WTC11 (cell line): ENCODE results near the gene WDR27.

Experiments used
- AFF4 ChIP-seq: sonication (generic); formaldehyde crosslinking; IDR thresholded peaks from 2 replicates; pipeline ENCODE4 v1.8.1; 2023; ENCODE audit warnings: mild to moderate bottlenecking, missing genetic modification reagents, borderline replicate concordance
- ESRRA ChIP-seq: sonication (generic); formaldehyde crosslinking; IDR thresholded peaks from 2 replicates; pipeline ENCODE4 v1.8.1; 2022; ENCODE audit warnings: mild to moderate bottlenecking, missing genetic modification reagents, borderline replicate concordance
- ETV6 ChIP-seq: sonication (generic); formaldehyde crosslinking; IDR thresholded peaks from 2 replicates; pipeline ENCODE4 v1.8.1; 2022; ENCODE audit warnings: mild to moderate bottlenecking, missing genetic modification reagents
- JUN ChIP-seq: sonication (generic); formaldehyde crosslinking; IDR thresholded peaks from 2 replicates; pipeline ENCODE4 v1.8.0; 2023; ENCODE audit warnings: mild to moderate bottlenecking, missing genetic modification reagents
- NFE2L1 ChIP-seq: sonication (generic); formaldehyde crosslinking; IDR thresholded peaks from 2 replicates; pipeline ENCODE4 v1.8.1; 2023; ENCODE audit warnings: missing genetic modification reagents
- STAT6 ChIP-seq: sonication (generic); formaldehyde crosslinking; conservative IDR thresholded peaks from 2 replicates; pipeline ENCODE4 v1.8.1; 2023; ENCODE audit warnings: mild to moderate bottlenecking, low read depth, missing genetic modification reagents, moderate library complexity
- TEAD4 ChIP-seq: sonication (generic); formaldehyde crosslinking; IDR thresholded peaks from 2 replicates; pipeline ENCODE4 v1.8.0; 2022; ENCODE audit warnings: mild to moderate bottlenecking, missing genetic modification reagents
- ZNF512 ChIP-seq: sonication (generic); formaldehyde crosslinking; IDR thresholded peaks from 2 replicates; pipeline ENCODE4 v1.8.1; 2022; ENCODE audit warnings: missing genetic modification reagents, borderline replicate concordance
- TF ChIP-seq, protein P1 (sequence below): fragments of 200-600 bp; IDR thresholded peaks from 2 replicates; pipeline ENCODE4 v1.8.0; 2022; ENCODE audit warnings: antibody characterized with exemption
- TF ChIP-seq, protein P2 (sequence below): sonication (generic); formaldehyde crosslinking; IDR thresholded peaks from 2 replicates; pipeline ENCODE4 v1.8.0; 2022; ENCODE audit warnings: mild to moderate bottlenecking, missing genetic modification reagents
- TF ChIP-seq, protein P3 (sequence below): sonication (generic); formaldehyde crosslinking; IDR thresholded peaks from 2 replicates; pipeline ENCODE4 v1.8.1; 2023; ENCODE audit warnings: mild to moderate bottlenecking, missing genetic modification reagents, moderate library complexity

DNA sequence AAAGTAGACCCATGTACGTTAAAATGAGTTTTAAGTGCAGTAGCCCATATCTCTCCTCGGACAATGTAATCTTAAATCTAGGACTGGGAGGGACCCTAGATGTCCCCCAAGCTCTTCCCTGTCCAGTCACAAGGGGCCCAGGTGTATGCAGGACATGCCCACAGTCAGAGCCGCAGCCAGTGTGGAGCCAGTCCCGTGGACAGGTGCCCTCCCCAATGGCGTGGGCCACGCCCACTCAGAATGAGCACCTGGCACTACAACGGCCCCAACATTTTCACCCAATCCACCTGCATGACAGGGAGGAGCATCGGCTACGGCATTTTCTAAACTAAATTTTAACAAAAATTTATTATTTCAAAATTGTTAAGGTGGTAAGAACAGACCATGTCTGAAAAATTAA is 53.2 kb downstream of the WDR27 start:
- TF ChIP-seq, protein P1, sequence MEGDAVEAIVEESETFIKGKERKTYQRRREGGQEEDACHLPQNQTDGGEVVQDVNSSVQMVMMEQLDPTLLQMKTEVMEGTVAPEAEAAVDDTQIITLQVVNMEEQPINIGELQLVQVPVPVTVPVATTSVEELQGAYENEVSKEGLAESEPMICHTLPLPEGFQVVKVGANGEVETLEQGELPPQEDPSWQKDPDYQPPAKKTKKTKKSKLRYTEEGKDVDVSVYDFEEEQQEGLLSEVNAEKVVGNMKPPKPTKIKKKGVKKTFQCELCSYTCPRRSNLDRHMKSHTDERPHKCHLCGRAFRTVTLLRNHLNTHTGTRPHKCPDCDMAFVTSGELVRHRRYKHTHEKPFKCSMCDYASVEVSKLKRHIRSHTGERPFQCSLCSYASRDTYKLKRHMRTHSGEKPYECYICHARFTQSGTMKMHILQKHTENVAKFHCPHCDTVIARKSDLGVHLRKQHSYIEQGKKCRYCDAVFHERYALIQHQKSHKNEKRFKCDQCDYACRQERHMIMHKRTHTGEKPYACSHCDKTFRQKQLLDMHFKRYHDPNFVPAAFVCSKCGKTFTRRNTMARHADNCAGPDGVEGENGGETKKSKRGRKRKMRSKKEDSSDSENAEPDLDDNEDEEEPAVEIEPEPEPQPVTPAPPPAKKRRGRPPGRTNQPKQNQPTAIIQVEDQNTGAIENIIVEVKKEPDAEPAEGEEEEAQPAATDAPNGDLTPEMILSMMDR, result no peak
- no peak for TF ChIP-seq STAT6 (CRISPR knock-in tag)
- TF ChIP-seq TEAD4 (CRISPR knock-in tag), result no peak
- no peak for TF ChIP-seq ESRRA (CRISPR knock-in tag)
- TF ChIP-seq, protein P2, sequence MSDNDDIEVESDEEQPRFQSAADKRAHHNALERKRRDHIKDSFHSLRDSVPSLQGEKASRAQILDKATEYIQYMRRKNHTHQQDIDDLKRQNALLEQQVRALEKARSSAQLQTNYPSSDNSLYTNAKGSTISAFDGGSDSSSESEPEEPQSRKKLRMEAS (CRISPR knock-in tag), result no peak
- TF ChIP-seq, protein P3, sequence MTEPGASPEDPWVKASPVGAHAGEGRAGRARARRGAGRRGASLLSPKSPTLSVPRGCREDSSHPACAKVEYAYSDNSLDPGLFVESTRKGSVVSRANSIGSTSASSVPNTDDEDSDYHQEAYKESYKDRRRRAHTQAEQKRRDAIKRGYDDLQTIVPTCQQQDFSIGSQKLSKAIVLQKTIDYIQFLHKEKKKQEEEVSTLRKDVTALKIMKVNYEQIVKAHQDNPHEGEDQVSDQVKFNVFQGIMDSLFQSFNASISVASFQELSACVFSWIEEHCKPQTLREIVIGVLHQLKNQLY (CRISPR knock-in tag), result no peak
- no peak for TF ChIP-seq ZNF512 (CRISPR knock-in tag)
- TF ChIP-seq ETV6 (CRISPR knock-in tag), result no peak
- TF ChIP-seq JUN (CRISPR knock-in tag), result no peak
- no peak for TF ChIP-seq AFF4 (CRISPR knock-in tag)
- TF ChIP-seq NFE2L1, result no peak
